Fibroblast of lung (primary cell): ENCODE measurements around the gene ATRN. TPM values are rescaled to one million over a fixed set of nuclear protein-coding genes. Genes with fewer than 3 reads are reported as not detected.

Experiments used
- DNase-seq, 2 donors: peaks; one replicate each; pipeline versions ENCODE4 v3.0.0 to v3.0.0-alpha.2; 2010; ENCODE audit warnings: low read depth in 2 of 2
- H2AFZ ChIP-seq: 2 replicates; pipeline ENCODE4 v1.5.1; 2012; ENCODE audit warnings: low read length, control low read depth, inconsistent platforms
- H3K27ac ChIP-seq: 2 replicates; pipeline ENCODE4 v1.5.1; 2011; ENCODE audit warnings: low read length, control low read depth; ENCODE audit not compliant: insufficient read depth
- H3K27me3 ChIP-seq: 2 replicates; pipeline ENCODE4 v1.5.1; 2011; ENCODE audit warnings: mild to moderate bottlenecking, low read length; ENCODE audit not compliant: control insufficient read depth, insufficient read depth
- H3K36me3 ChIP-seq: 2 replicates; pipeline ENCODE4 v1.5.1; 2011; ENCODE audit warnings: low read length; ENCODE audit not compliant: control insufficient read depth, insufficient read depth
- H3K4me1 ChIP-seq: 2 replicates; pipeline ENCODE4 v1.5.1; 2011; ENCODE audit warnings: low read length; ENCODE audit not compliant: control insufficient read depth, insufficient read depth; ENCODE audit errors: extremely low read depth
- H3K4me2 ChIP-seq: 2 replicates; pipeline ENCODE4 v1.5.1; 2011; ENCODE audit warnings: low read length, control low read depth; ENCODE audit not compliant: insufficient read depth; ENCODE audit errors: extremely low read depth
- H3K4me3 ChIP-seq, 4 experiments: fragments of 200-600 bp in 1 of 4; sonication (generic) in 1 of 4; replicated peaks in 1 of 4; 2 replicates each; pipeline ENCODE4 v1.5.1; 2011 to 2016; ENCODE audit warnings: low read length in 4 of 4, low read depth in 3 of 4, mild to moderate bottlenecking in 3 of 4, control low read depth in 2 of 4, inconsistent platforms in 1 of 4, mixed read lengths in 1 of 4; ENCODE audit not compliant: insufficient read depth in 1 of 4; ENCODE audit errors: control extremely low read depth in 1 of 4
- H3K79me2 ChIP-seq: 2 replicates; pipeline ENCODE4 v1.5.1; 2012; ENCODE audit warnings: mild to moderate bottlenecking, low read length, inconsistent platforms; ENCODE audit not compliant: control insufficient read depth, insufficient read depth
- H3K9ac ChIP-seq: 2 replicates; pipeline ENCODE4 v1.5.1; 2011; ENCODE audit warnings: mild to moderate bottlenecking, low read length, control low read depth; ENCODE audit not compliant: insufficient read depth
- H3K9me3 ChIP-seq: 2 replicates; pipeline ENCODE4 v1.5.1; 2012; ENCODE audit warnings: low read depth, low read length; ENCODE audit not compliant: control insufficient read depth, insufficient read depth
- H4K20me1 ChIP-seq: 2 replicates; pipeline ENCODE4 v1.5.1; 2011; ENCODE audit warnings: low read length; ENCODE audit not compliant: control insufficient read depth, insufficient read depth; ENCODE audit errors: extremely low read depth
- CTCF ChIP-seq, 2 donors: IDR thresholded peaks in 1 of 2; conservative IDR thresholded peaks in 1 of 2; 1 replicate in 1 of 2; 2 replicates in 1 of 2; pipeline ENCODE4 v1.5.1; 2011 to 2012; ENCODE audit warnings: low read length in 2 of 2, control low read depth in 1 of 2, inconsistent platforms in 1 of 2, low read depth in 1 of 2, mild to moderate bottlenecking in 1 of 2
- EZH2 ChIP-seq: IDR thresholded peaks from 2 replicates; pipeline ENCODE4 v1.5.1; 2012; ENCODE audit warnings: low read length, control low read depth, mild to moderate bottlenecking; ENCODE audit errors: missing control alignments
- polyA plus RNA-seq, 2 donors: library from polyadenylated mRNA; depleted of rRNA in 1 of 2; stranded (reverse) in 1 of 2; unstranded in 1 of 2; fragments of >200 nt; gene quantifications; 2 replicates each; pipeline ENCODE4 v1.2.1, GENCODE V29; 2011 to 2012; ENCODE audit warnings: missing spikeins in 1 of 2
- total RNA-seq: library from RNA; depleted of rRNA; stranded (reverse); fragments of >200 nt; gene quantifications from 2 replicates; pipeline ENCODE4 v1.2.1, GENCODE V29; 2014

Gene ATRN
- total and polyA plus RNA-seq, 2 donors (not counting 1 experiment from before 2014, with no cell fraction given), result 30.6 to 48.8 TPM

GRCh38 chr20:3679749-3680700 is 209.2 kb downstream of the ATRN start:
- Histone ChIP-seq H3K9me3 (no peaks in the 10 kb centered on the region), H2AFZ (no peak overlapping the region), H3K36me3 (peaks cover 3% of the 10 kb centered on the region), H3K4me3 (peak overlapping the region; percentile 33 to 93 (median 66)), H3K9ac (peak overlapping the region; percentile 48), H3K4me1 (peaks cover 13% of the 10 kb centered on the region), H3K4me2 (peak overlapping the region; percentile 94), H4K20me1 (no peaks in the 10 kb centered on the region), H3K79me2 (peaks cover 9% of the 10 kb centered on the region), H3K27ac (peak overlapping the region; percentile 55), H3K27me3 (no peaks in the 10 kb centered on the region)
- peak; percentile 69 to 79 for DNase-seq
- no peak for TF ChIP-seq CTCF (conservative IDR thresholded peaks at IDR 0.05 in 1 of 2, IDR thresholded peaks at IDR 0.05 in 1 of 2; ENCODE audit: low read depth in 1 of 2, low read length in 2 of 2)
- TF ChIP-seq EZH2, result no peak

GRCh38 chr20:3680701-3681351 is 210.0 kb downstream of the ATRN start:
- Histone ChIP-seq H2AFZ (no peak overlapping the region), H3K79me2 (peaks cover 9% of the 10 kb centered on the region), H3K4me1 (peaks cover 17% of the 10 kb centered on the region), H3K4me2 (peak overlapping the region; percentile 94), H3K9ac (peak overlapping the region; percentile 48), H3K36me3 (no peaks in the 10 kb centered on the region), H3K27ac (peak overlapping the region; percentile 55), H3K9me3 (no peaks in the 10 kb centered on the region), H4K20me1 (no peaks in the 10 kb centered on the region), H3K27me3 (no peaks in the 10 kb centered on the region), H3K4me3 (peak overlapping the region; percentile 33 to 93 (median 66))
- DNase-seq, result peak in 1 of 2 donors; percentile 10
- no peak for TF ChIP-seq CTCF (conservative IDR thresholded peaks at IDR 0.05 in 1 of 2, IDR thresholded peaks at IDR 0.05 in 1 of 2; ENCODE audit: low read depth in 1 of 2, low read length in 2 of 2)
- TF ChIP-seq EZH2, result no peak

- H3K36me3 ChIP-seq, result no peaks in the 10 kb centered on the region
- no peak overlapping the region for H2AFZ ChIP-seq
- H3K4me3 ChIP-seq, result peak overlapping the region; percentile 33 to 93 (median 66)
- H3K9me3 ChIP-seq, result no peaks in the 10 kb centered on the region
- no peak overlapping the region for H3K27ac ChIP-seq
- no peaks in the 10 kb centered on the region for H3K27me3 ChIP-seq
- peaks cover 9% of the 10 kb centered on the region for H3K79me2 ChIP-seq
- peak overlapping the region; percentile 63 for H3K9ac ChIP-seq
- no peaks in the 10 kb centered on the region for H4K20me1 ChIP-seq
- TF ChIP-seq CTCF (conservative IDR thresholded peaks at IDR 0.05 in 1 of 2, IDR thresholded peaks at IDR 0.05 in 1 of 2; ENCODE audit: low read depth in 1 of 2, low read length in 2 of 2), result no peak
- no peak for TF ChIP-seq EZH2
- H3K4me2 ChIP-seq, result peak overlapping the region; percentile 94
- DNase-seq, result no peak
- H3K4me1 ChIP-seq, result peaks cover 19% of the 10 kb centered on the region
These were observed 210.6 kb downstream of the ATRN start for GRCh38 chr20:3681352-3681930.
